Stimulated activated CD4-positive, alpha-beta T cell treated with anti-CD3 and anti-CD28 coated beads, TNF-alpha, amount 100 ng/mL, for 48 hours (primary cell): ENCODE data around the gene CPNE9.

Experiments
- DNase-seq, 3 donors: peaks; one replicate each; pipeline ENCODE4 v3.0.0-alpha.2; 2020; ENCODE audit warnings: low read depth in 3 of 3

CPNE9 gene

DNA sequence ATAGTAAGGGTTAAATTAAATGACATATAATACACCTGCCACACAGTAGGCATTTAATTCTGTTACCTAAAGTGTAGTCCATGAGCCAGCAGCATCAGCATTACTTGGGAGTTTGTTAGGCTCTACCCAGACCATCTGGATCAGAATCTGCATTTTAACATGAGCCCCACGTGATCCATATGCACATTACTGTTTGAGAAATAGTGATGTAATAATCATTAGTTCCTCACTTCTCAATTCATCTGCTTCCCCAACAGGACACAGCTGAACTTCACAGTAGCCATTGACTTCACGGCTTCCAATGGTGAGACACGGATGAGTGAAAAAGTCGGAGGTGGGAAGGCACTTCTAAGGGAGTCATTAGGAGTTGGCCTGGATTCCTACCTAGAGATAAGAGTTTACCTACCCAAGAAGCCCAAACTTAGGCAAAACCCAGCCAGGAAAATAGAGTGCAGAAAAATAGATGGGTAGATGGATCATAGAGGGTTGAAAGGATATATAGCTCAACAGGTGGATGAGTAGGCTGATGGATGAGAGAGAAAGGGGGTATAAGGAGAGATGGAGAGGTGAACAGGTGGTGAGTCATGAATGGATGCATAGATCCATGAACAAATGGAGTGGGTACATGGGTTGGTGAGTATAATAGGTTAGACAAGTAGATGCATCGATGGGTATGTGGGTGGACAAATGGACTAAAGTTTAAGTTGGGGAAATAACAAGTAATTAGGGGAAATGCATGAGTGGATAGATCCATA, 13.3 kb downstream of the CPNE9 start:
- no peak for DNase-seq

DNA sequence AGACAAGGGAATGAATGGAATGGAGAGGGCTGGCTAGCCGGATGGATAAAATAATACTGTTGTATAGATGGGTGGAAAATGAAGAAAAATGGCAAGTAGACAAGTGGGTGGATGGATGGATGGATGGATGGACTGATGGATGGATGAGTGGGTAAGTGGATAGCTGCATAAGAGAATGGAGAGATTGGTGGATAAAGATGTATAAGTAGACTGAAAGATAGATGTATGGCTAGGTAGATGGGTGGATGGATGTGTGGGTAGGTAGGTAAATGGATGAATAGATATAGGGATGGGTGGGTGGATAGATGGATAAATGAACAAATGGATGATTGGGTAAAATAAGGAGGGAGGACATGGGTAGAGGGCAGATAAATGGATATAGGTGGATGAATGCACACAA, 13.9 kb downstream of the CPNE9 start:
- no peak for DNase-seq

DNA sequence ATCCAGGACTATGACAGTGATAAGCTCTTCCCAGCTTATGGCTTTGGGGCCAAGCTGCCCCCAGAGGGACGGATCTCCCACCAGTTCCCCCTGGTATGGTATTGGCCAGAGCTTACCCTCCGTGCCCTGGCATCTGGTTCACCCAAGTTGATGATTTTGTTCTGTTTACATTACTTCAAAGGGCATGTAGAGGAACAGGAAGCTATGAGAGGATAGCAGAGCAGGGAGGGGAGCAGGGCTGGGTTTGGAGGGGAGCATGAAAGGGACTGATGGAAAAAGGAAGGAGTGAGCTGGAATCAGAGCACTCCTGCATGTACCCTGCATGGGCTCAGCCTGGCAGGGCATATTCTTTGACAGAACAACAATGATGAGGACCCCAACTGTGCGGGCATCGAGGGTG, 14.5 kb downstream of the CPNE9 start:
- no peak for DNase-seq

DNA sequence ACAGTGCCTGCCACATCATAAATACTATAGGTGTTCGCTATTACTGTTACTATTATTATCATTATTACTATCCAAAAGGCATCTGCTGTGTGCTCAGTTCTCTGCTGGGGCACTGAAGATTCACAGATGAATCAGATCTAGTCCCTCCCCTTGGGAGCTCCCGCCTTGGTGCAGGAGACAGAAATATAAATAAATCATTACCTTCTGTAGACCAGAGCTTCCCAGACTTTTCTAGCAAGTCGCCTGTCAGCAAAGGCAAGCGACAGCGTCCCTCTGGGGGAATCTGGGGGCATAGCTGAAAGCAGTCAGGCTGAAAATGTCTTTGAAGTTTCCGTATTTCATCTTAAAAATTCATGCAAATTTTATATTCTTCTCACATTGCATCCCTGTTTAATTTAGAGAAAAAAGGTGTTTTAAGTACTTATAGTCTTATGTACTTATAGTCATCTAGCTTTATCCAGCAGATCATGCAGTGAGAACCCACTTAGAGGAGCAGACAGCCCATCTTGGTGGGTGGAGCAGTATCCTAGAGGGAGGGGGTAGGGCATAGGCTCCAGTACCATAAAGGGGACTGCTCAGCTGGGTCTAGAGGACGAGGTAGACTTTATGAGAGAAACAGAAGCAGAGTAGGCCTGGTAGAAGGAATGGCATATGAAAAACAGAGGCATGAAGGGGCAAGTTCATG, 17.5 kb downstream of the CPNE9 start:
- DNase-seq, result no peak

DNA sequence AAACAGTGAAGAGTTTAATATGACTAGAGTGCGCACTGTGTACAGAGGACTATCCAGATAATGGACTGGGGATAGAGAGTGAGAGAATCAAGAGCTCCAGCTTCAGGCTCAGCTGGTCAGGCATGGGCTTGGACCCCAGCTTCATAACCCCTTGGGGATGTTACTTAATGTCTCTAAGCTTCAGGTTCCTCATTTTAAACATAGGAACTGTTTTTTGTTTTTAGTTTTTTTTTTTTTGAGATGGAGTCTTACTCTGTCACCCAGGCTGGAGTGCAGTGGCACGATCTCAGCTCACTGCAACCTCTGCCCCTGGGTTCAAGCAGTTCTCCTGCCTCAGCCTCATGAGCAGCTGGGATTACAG, 18.0 kb downstream of the CPNE9 start:
- DNase-seq, result no peak

DNA sequence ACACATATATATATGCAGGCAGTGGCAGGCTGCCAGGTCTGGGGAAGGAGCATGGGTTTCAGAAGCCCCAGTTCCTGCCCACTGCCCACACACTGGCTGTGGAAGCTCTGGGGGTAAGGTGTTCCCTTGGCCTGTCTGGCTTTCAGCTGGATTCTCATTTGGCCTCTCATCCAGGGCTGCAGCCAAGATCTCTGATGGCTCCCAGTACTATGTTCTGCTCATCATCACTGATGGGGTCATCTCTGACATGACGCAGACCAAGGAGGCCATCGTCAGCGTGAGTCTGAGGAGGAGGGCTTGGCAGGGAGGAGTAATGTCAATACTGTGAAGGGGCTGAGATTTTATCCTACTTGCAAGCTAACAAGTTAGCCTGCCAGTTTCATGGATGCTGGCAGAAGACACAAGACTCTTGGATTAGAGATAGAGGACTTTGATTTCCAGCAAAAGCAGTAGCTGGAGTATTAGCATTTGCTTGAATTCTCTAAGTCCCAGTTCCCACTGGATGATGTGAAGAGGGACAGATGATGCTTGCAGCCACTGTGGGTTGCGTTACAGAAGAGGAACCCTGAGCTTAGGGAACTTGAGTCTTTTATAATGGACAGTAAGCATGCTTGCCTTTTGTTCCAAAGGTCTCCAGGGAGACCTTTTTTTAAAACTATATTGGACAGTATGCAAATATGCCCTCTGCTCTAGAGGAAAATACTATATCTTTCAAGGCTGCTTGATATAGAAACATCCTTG, 22.3 kb downstream of the CPNE9 start:
- DNase-seq, result no peak

DNA sequence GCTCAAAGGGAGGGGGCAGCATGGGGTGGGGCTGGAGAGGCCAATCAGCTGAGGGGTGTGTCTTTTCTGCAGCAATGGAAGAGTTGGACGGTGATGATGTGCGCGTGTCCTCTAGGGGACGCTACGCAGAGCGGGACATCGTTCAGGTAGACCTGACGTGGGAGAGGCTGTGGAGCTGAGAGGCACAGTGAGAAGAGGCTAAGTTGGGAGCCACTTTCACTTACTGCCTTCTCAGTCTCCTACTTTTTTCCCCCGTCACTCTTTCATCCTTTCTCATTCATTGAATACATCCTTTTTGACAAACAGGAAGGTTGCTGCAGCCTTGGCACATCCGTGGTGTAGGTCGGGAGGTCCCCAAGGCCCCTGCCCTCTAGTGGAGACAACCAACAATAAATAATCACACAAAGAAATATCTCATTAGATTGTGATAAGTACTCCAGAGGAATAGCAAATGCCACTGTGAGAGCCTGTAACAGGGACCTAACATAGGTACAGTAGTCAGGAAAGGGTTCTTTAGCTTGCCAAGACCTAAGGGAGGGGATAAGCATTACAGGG, 23.5 kb downstream of the CPNE9 start:
- DNase-seq, result peak in 2 of 3 donors; percentile 54 to 65

DNA sequence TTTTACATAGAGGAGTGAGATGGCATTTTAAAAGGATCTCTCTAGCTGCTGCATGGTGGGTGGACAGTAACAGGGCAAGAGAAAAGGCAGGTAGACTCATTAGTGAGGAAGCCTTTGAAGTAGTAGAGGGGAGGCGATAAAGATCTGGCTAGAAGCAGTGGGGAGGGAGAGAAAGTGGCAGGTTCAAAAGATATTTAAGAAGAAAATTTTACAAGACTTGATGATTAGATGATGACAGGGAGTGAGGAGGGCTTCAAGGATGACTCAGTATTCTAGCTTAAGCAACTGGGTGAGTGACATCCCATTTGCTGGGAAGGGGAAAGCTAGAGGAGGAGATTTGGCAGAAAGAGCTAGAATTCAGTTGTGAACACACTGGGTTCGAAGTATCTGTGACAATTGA, 24.1 kb downstream of the CPNE9 start:
- no peak for DNase-seq

DNA sequence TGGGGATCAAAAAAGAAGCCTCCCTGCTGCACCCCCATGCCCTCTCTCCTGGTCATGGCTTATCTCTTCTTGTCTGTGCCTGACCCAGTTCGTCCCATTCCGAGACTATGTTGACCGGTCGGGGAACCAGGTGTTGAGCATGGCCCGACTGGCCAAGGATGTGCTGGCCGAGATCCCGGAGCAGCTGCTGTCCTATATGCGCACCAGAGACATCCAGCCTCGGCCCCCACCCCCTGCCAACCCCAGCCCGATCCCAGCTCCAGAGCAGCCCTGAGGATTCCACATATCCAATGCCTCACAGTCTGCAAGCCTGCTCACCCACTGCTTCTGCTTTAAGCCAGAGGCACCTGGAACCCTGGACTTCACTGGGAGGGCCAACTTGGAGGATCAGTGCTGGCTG, 25.8 kb downstream of the CPNE9 start:
- no peak for DNase-seq

DNA sequence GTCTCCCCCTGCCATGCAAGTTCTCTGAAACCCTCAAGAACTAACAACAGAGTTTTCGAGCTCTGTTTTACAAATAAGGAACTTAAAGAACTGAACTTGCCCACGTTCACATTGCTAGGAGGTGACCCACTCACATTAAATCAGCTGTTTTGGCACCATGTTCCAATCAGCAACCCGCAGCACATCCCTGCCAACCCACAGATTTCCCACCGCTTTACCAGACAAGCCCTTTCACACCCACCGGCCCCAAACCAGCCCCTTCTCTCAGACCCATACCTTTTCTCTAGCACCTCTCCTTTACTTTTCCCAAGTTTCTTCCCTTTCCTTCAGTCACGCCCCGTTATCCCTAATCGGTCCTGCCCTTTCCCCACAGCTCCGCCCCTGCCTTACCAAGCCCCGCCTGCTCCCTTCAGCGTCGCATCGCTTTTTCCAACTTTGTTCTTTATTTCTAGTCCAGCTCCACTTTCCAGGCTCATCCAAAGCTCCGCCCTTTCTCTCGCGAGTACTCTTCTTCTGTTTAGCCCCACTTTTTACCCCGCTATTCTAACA, 27.1 kb downstream of the CPNE9 start:
- no peak for DNase-seq

DNA sequence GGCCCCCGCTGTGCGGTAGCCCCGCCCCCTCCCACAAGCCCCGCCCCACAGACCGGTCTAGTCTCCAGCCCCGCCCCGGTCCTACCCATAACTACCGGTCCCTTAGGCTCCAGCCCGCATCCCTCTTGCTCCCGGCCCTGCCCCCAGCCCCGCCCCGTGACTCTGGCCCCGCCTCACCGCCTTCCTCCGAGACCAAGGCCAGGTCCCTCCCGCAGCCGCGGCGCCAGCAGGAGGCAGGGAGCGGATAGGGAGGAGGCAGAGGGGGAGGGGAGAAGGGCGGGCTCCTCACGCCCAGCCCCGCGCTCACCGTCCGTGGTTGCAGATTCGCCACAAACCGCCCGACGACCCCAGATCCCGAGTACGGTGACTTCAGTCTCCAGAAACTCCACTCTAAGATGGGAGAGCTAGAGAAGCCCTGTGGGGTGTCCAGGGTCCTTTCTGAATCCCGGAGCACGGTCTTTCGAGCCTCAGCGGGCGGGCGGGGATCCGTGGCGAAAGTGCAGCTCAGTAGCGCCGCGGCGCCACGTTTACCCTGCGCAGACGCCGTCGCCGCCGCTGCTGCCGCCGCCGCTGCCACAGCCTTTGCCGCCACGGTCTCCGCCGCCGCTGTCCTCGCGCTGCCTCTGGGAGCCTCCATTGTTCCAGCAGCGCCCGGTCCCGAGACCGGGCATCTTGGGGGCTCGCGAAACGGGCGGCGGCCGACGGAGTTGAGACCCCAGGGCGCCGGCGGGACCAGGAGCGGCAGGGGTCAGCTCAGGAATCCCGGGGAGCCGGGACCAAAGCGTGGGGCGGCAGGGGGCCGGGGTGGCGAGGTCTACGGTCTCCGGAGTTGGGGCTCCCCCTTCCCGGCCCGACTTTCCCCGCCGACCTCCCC, 27.8 kb downstream of the CPNE9 start, which contains the start of gene BRPF1:
TSS of gene BRPF1 (plus strand) at position 530 of the 874 bp plus-strand sequence. CDS start 2,406 bp downstream, outside the sequence.
- peak; percentile 99 to 100 (median 100) for DNase-seq

DNA sequence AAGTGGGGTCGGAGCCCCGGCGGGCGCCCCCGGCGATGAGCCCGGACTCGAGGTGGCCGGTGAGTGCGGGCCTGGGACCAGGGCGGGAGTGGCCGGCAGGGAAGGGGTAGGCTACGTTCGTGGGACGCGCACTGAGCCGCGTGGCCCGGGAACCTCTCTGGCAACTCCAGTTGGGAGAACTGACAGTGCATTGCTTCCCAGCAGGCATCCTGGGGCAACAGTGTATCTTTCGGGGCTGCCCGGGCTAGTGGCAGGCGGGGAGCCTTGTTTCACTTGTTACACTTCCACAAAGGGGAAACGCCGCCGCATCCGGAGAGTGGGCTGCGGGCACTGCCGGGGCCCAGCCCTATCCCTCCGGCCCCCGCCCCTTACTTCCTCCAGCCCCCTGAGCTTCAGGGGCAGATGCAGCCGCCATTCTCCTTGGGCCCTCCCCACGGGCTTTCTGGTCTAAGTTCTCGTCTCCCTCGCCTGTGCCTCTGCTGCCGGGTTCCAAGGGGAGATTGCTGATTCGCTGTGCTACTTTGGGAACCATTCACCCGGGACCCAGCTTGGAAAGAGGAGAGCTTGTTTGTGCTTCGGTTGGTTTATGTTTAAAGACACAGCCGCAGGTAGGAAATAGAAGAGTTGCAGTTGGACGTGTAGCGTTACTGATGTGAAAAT, 28.6 kb downstream of the CPNE9 start:
- peak in 1 of 3 donors; percentile 10 for DNase-seq

DNA sequence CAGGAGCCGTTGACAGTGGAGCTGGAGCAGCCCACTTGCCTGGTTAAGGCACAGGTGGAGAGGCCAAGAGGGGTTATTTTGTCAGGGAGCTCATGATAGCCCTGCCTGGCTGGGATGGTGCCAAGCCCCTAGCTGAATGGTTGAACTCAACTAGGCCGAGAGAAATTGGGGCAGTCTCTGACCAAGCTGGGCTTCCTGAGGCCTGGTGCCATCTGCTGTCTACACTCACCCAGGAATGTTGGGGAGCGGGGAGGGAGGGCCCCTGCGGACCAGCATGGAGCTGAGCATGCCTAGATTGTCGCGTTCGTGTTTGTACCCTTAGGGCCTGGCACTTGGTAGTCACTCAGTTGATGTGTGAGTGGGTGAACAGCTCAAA, 29.1 kb downstream of the CPNE9 start:
- no peak for DNase-seq

DNA sequence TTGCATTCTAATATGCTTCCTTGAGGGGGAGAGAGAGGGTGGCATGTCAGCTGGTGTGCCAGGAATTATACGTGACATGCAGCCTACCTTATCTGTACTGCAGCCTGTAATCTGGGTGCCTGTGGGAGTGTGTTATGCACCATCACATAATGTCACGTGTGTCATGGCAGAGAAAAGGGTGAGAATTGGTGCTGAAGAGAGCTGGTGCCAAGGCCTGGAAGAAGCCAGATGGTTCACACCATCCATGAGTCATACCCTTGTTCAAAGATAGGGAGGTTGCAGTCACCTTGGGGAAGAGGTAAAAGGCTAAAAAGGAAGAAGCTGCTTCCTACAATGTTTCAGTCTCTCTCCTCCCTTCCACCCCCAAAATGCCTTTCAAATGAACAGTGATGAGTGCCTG, 33.2 kb downstream of the CPNE9 start:
- no peak for DNase-seq

DNA sequence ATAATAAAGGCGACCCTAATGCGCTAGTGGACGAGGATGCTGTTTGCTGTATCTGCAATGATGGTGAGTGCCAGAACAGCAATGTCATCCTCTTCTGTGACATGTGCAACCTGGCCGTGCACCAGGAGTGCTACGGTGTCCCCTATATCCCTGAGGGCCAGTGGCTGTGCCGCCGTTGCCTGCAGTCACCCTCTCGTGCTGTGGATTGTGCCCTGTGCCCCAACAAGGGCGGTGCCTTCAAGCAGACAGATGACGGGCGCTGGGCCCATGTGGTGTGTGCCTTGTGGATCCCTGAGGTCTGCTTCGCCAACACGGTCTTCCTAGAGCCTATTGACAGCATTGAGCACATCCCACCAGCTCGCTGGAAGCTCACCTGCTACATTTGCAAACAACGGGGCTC, 35.5 kb downstream of the CPNE9 start:
- DNase-seq, result no peak

DNA sequence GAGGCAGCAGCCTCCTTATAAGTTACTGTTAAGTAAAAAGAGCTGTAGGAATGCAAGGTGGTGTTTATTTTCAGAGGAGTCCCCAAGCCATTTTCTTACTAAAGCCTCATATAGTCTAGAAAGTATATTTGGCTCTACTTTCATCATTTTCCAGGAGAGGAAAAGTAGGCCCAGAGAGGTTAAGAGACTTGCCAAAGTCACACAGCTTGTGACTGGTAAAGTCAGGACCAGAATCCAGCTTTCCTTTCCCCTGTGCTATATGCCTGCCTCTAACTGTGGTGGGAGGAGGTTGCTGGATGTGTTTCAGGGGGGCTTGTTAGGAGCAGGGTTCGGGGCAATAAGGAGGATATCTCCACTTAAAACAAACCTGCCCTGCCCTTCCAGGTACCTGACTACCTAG, 38.9 kb downstream of the CPNE9 start:
- DNase-seq, result no peak

DNA sequence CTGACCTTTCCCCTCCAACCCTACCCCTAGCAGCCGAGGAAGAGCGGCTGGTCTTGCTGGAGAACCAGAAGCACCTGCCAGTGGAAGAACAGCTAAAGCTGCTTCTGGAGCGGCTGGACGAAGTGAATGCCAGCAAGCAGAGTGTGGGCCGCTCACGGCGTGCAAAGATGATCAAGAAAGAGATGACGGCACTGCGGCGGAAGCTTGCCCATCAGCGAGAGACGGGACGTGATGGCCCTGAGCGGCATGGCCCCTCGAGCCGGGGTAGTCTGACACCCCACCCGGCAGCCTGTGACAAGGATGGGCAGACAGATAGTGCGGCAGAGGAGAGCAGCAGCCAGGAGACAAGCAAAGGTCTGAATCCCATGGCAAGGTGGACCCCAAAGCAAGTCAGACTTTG, 39.9 kb downstream of the CPNE9 start:
- no peak for DNase-seq

DNA sequence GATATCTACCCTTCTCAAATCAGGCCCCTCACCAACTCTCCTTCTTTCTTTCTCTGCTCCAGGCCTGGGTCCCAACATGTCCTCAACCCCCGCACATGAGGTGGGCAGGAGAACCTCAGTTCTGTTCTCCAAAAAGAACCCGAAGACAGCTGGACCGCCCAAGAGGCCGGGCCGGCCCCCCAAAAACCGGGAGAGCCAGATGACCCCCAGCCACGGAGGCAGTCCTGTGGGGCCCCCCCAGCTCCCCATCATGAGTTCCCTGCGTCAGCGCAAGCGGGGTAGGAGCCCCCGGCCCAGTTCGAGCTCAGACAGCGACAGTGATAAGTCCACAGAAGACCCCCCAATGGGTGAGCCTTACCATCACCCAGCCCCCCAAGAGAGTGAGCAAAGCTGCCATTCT, 40.5 kb downstream of the CPNE9 start:
- DNase-seq, result no peak

DNA sequence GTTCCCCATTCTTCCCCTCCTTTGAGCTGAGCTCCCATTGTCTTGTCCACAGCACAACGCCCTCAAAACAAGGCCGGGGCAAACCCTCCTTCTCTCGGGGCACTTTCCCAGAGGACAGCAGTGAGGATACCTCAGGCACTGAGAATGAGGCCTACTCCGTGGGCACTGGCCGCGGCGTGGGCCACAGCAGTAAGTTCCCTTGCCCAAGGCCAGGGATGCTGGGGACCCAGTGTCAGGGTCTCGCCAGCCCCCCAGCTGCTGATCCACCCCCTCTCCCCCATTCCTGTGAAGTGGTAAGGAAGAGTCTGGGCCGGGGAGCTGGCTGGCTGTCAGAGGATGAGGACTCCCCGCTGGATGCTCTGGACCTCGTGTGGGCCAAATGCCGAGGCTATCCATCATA, 41.9 kb downstream of the CPNE9 start:
- no peak for DNase-seq

DNA sequence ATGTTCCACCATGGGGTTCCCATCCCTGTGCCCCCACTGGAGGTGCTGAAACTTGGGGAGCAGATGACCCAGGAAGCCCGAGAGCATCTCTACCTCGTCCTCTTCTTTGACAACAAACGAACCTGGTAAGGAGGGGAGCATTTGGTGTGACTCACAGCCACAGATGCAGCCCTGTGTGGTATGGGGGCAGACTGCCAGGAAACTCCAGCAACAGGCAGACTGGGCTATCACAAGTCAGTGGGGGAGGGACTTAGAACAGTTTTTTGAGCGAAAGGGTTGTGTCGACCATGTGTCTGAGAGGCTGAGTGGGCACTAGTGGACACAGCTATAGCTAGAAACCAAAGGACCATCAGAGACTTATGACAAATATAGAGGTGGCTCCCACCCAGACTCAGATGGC, 42.7 kb downstream of the CPNE9 start:
- DNase-seq, result no peak

DNA sequence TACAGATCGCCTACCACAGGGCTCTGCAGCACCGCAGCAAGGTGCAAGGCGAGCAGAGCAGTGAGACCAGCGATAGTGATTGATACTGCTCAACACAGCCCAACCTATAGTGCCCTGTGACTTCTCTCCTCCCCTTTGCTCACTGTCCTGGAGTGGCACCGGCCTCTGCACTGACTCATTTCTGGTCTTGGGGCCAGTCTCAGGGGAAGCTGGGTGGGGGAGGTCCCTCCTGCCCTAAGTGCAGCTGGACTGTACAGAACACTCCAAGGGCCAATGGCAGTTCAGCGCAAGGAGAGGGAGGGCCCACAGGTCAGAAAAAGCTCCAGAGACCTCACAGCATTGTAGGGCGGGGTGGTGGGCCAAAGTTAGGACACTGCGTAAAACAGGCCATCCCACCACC, 43.6 kb downstream of the CPNE9 start:
- DNase-seq, result no peak
